Caco-2 (cell line): Measurements from ENCODE around the gene HOXA2. TPM values are rescaled to one million over a fixed set of nuclear protein-coding genes. Genes with fewer than 3 reads are reported as not detected.

ENCODE experiments used
- BruUV-seq: library from RNA; stranded (reverse); fragments of 400-500 nt; replicated peaks from 2 replicates; lab custom pipeline; 2021; lab: Mats Ljungman, UMichigan
- CTCF ChIA-PET: fragments of 300-600 bp; sonication (Branson Sonifier 250); formaldehyde crosslinking; loops from one replicate; lab custom pipeline; 2022; ENCODE audit warnings: antibody characterized with exemption; lab: Charles Lee
- POLR2A ChIA-PET: fragments of 300-600 bp; sonication (Branson Sonifier 250); formaldehyde crosslinking; loops from one replicate; lab custom pipeline; 2022; ENCODE audit warnings: antibody characterized with exemption; lab: Charles Lee
- DNase-seq, 2 experiments: peaks; one replicate each; pipeline versions ENCODE4 v3.0.0 to v3.0.0-alpha.2; 2020 to 2022
- H3K27me3 ChIP-seq: replicated peaks from 2 replicates; pipeline ENCODE4 v1.6.0; 2011; ENCODE audit warnings: low read length; ENCODE audit not compliant: control insufficient read depth, insufficient read depth
- H3K36me3 ChIP-seq: 2 replicates; pipeline ENCODE4 v1.5.1; 2011; ENCODE audit warnings: low read length; ENCODE audit not compliant: control insufficient read depth, insufficient read depth
- H3K4me1 ChIP-seq: fragments of 250-450 bp; sonication (Bioruptor Pico); 2 replicates; pipeline ENCODE4 v1.5.1; 2020; ENCODE audit warnings: mild to moderate bottlenecking
- H3K4me3 ChIP-seq: 2 replicates; pipeline ENCODE4 v1.5.1; 2011; ENCODE audit warnings: low read depth, mild to moderate bottlenecking, control low read depth, low read length
- H3K9me3 ChIP-seq: fragments of 250-450 bp; sonication (Bioruptor Pico); 2 replicates; pipeline ENCODE4 v1.5.1; 2020; ENCODE audit warnings: mild to moderate bottlenecking, moderate library complexity
- H3K27ac Mint-ChIP-seq: one replicate; pipeline ENCODE4 v1.8.0; 2022; ENCODE audit warnings: mixed read lengths; ENCODE audit not compliant: unreplicated experiment
- H3K27me3 Mint-ChIP-seq: one replicate; pipeline ENCODE4 v1.8.0; 2022; ENCODE audit warnings: mixed read lengths; ENCODE audit not compliant: insufficient read depth, unreplicated experiment
- H3K36me3 Mint-ChIP-seq: one replicate; pipeline ENCODE4 v1.8.0; 2022; ENCODE audit warnings: mild to moderate bottlenecking, mixed read lengths; ENCODE audit not compliant: insufficient read depth, unreplicated experiment
- H3K4me1 Mint-ChIP-seq: one replicate; pipeline ENCODE4 v1.8.0; 2022; ENCODE audit warnings: low read depth, mixed read lengths; ENCODE audit not compliant: unreplicated experiment
- H3K4me3 Mint-ChIP-seq: one replicate; pipeline ENCODE4 v1.8.0; 2022; ENCODE audit warnings: mild to moderate bottlenecking, moderate library complexity, mixed read lengths; ENCODE audit not compliant: unreplicated experiment
- H3K9me3 Mint-ChIP-seq: one replicate; pipeline ENCODE4 v1.8.0; 2022; ENCODE audit warnings: mixed read lengths; ENCODE audit not compliant: unreplicated experiment
- intact Hi-C: fragments of 100-400 bp; cut with micrococcal nuclease; formaldehyde crosslinking; loops from one replicate; pipeline ENCODE4 v1.10.0; 2022; ENCODE audit not compliant: unreplicated experiment
- total RNA-seq: library from RNA; stranded (reverse); gene quantifications from 2 replicates; pipeline ENCODE4 v1.2.3, GENCODE V29; 2022
- TF ChIP-seq, protein P1 (sequence below), 2 experiments: fragments of 200-600 bp in 1 of 2; IDR thresholded peaks; 1 replicate in 1 of 2; 2 replicates in 1 of 2; pipeline versions ENCODE4 v1.5.1 to v1.8.0; 2011 to 2022; ENCODE audit warnings: antibody characterized with exemption in 1 of 2, control low read depth in 1 of 2, inconsistent platforms in 1 of 2, low read depth in 1 of 2, low read length in 1 of 2, mild to moderate bottlenecking in 1 of 2, moderate library complexity in 1 of 2; ENCODE audit not compliant: insufficient read depth in 1 of 2, severe bottlenecking in 1 of 2, unreplicated experiment in 1 of 2

The HOXA2 gene
- total RNA-seq, 1 experiment from 2014 or later = 1.5 TPM

DNA sequence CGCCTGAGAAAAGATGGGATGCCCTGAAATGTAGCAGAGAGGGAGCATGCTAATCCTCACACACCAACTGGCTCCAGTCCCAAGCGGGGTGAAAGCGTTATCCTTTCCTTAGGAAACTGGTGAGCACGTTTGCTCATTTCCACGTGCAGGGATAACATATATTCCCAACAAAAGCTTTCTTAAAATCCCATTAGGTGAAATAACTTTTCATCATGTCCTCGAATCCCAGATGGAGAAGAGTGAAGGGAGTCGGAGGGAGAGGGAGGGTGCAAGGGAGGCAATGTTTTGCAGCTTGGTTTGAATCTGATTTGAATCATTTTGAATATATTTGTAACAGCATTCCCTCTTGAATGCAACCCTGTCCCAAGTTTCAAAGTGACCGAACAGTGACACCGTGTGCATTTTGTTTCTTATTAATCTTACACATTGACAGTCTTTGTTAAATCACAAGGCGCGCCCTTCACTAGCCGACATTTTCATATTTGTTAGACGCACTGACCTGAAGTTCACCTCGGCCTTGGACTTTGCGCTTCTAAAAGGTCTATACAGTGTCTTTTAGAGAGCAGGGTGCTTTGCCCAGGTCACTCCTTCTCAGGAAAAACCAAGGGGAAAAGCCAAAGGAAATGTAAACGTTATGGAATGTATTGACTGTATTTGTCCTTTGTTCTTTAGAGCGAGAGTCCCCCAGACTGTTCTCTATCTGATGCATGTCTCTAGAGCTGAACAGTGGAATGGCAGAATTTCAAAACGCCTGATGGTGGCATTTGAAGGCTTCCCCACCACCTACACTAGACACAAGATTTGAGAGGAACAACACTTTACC lies 31.1 kb upstream of the HOXA2 start:
- DNase-seq = peak in 1 of 2 experiments; percentile 22
- Mint-ChIP-seq H3K27me3 (no peaks in the 10 kb centered on the region), H3K4me3 (no peak overlapping the region), H3K36me3 (no peaks in the 10 kb centered on the region), H3K4me1 (peaks cover 27% of the 10 kb centered on the region), H3K9me3 (no peaks in the 10 kb centered on the region), H3K27ac (no peak overlapping the region)
- H3K9me3 ChIP-seq = no peaks in the 10 kb centered on the region
- no peaks in the 10 kb centered on the region for H3K36me3 ChIP-seq
- H3K27me3 ChIP-seq = no peaks in the 10 kb centered on the region
- ChIA-PET CTCF (interaction anchor here (0.7 to 0.8 kb wide), 2 partner anchors 27 to 48 kb away, joined by 3 read pairs; no protein-coding TSS in a partner anchor), POLR2A (no interaction called here)
- TF ChIP-seq, protein P1, sequence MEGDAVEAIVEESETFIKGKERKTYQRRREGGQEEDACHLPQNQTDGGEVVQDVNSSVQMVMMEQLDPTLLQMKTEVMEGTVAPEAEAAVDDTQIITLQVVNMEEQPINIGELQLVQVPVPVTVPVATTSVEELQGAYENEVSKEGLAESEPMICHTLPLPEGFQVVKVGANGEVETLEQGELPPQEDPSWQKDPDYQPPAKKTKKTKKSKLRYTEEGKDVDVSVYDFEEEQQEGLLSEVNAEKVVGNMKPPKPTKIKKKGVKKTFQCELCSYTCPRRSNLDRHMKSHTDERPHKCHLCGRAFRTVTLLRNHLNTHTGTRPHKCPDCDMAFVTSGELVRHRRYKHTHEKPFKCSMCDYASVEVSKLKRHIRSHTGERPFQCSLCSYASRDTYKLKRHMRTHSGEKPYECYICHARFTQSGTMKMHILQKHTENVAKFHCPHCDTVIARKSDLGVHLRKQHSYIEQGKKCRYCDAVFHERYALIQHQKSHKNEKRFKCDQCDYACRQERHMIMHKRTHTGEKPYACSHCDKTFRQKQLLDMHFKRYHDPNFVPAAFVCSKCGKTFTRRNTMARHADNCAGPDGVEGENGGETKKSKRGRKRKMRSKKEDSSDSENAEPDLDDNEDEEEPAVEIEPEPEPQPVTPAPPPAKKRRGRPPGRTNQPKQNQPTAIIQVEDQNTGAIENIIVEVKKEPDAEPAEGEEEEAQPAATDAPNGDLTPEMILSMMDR (IDR thresholded peaks at IDR 0.05; ENCODE audit: insufficient read depth in 1 of 2, low read depth in 1 of 2, low read length in 1 of 2, severe bottlenecking in 1 of 2, unreplicated experiment in 1 of 2) = no peak
- no peak overlapping the region for H3K4me3 ChIP-seq
- peaks cover 29% of the 10 kb centered on the region for H3K4me1 ChIP-seq
- intact Hi-C loops = no loop called here
- BruUV-seq = no TSS peak

DNA sequence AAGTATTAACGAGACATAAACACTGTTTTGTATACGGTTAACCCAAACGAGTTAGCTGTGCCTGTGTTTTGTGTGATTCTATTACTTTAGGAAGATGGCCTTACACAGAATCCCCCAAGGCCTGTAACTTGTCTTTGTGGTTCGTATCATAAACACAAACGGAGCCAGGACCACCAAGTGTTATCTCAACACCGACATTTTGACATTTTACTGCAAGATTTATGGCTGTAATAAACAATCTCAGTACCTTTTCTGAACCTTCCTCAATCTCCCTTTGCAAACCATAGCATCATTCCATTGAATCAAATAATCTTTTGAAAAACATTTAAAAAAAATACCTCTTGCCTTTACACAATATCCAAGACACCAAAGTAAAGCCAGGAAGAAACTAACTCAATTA lies 30.5 kb upstream of the HOXA2 start:
- Mint-ChIP-seq H3K9me3 (no peaks in the 10 kb centered on the region), H3K27me3 (no peaks in the 10 kb centered on the region), H3K4me3 (no peak overlapping the region), H3K36me3 (no peaks in the 10 kb centered on the region), H3K27ac (no peak overlapping the region), H3K4me1 (peaks cover 27% of the 10 kb centered on the region)
- TF ChIP-seq, protein P1 (IDR thresholded peaks at IDR 0.05; ENCODE audit: insufficient read depth in 1 of 2, low read depth in 1 of 2, low read length in 1 of 2, severe bottlenecking in 1 of 2, unreplicated experiment in 1 of 2) = no peak
- DNase-seq = no peak
- BruUV-seq = no TSS peak
- CTCF ChIA-PET = interaction anchor here (0.8 kb wide), 1 partner anchor 28 kb away, joined by 3 read pairs; no protein-coding TSS in a partner anchor
- H3K27me3 ChIP-seq = no peaks in the 10 kb centered on the region
- H3K4me1 ChIP-seq = peaks cover 29% of the 10 kb centered on the region
- H3K9me3 ChIP-seq = no peaks in the 10 kb centered on the region
- no peak overlapping the region for H3K4me3 ChIP-seq
- POLR2A ChIA-PET = no interaction called here
- intact Hi-C loops = no loop called here
- H3K36me3 ChIP-seq = no peaks in the 10 kb centered on the region

DNA sequence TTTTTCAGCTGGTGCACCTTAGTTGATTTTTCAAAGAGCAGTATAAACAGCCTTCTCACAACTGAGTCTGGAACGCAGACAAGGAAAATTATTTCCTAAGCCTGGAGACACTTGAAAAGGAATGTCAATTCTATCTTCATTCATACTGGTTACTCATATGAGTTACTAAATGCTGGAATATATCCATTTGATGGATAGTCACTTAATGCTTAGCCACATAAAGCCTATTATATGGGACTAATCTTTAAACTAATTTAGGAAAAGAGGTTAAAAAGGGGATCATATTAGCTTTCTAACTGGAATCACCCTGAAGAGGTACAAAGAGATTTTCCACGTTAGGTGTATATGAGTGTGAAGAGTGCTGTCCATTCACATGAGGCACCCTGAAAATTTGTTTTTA lies 29.7 kb upstream of the HOXA2 start:
- Histone ChIP-seq H3K9me3 (no peaks in the 10 kb centered on the region), H3K36me3 (no peaks in the 10 kb centered on the region), H3K4me1 (peaks cover 29% of the 10 kb centered on the region), H3K27me3 (no peaks in the 10 kb centered on the region), H3K4me3 (no peak overlapping the region)
- Mint-ChIP-seq H3K27ac (no peak overlapping the region), H3K27me3 (no peaks in the 10 kb centered on the region), H3K9me3 (no peaks in the 10 kb centered on the region), H3K4me1 (peaks cover 27% of the 10 kb centered on the region), H3K36me3 (no peaks in the 10 kb centered on the region), H3K4me3 (peak overlapping the region; percentile 22)
- BruUV-seq = no TSS peak
- POLR2A ChIA-PET = interaction anchor here (2.2 kb wide), 1 partner anchor 18 kb away, joined by 19 read pairs; no protein-coding TSS in a partner anchor
- CTCF ChIA-PET = no interaction called here
- TF ChIP-seq, protein P1 (IDR thresholded peaks at IDR 0.05; ENCODE audit: insufficient read depth in 1 of 2, low read depth in 1 of 2, low read length in 1 of 2, severe bottlenecking in 1 of 2, unreplicated experiment in 1 of 2) = no peak
- no peak for DNase-seq
- intact Hi-C loops = no loop called here
